HG03460 (cell line): ENCODE results near the gene CUTC.
"Not testable (repeated sequence)": the region's sequence is repeated elsewhere in the genome, so short reads cannot be mapped to it uniquely, and the experiment has no call there.

ENCODE experiments used
- ATAC-seq: cut with Tn5 transposase; IDR thresholded peaks from one replicate; pipeline ENCODE4 v1.9.1; 2021; ENCODE audit not compliant: unreplicated experiment

The CUTC gene

DNA sequence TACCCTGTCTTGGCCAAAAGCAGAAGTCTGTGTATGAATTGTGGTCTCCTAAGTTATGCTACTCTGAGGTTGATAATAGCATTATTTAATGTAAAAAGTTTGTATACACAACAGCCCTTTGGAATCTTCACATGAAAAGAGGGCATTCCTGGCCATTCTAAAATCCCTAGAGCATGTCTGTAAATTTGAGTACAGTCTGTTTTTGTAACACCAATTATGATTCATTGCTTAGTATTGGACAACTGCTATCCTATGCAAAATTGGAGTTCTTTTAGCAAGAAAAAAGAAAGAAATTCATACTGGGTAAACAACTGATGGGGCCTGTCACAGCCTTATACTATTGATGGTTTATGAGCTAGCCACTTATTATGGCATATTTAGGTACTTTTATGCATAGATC lies 10.2 kb downstream of the CUTC start:
- ATAC-seq = no peak

DNA sequence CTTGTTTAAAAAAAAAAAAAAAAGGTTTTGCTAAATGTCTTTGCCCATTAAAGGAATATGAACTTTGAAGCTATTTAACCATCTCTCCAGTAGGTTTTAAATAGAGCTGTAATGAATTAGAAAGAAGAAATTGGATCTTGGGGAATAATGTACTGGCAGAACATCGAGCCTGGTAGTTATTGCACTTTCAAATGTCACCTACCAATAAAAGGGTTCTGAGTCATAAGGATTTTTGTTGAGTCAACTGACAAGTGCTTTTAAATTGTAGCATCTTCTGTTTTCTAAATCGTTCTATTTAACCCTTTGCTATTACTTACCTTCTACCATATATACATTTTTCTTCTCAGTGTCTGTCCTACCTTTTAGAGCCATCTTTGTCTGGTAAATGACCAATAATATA lies 10.7 kb downstream of the CUTC start:
- no peak for ATAC-seq

- ATAC-seq = no peak
These were observed 11.8 kb downstream of the CUTC start for GRCh38 chr10:99743841-99744240.

DNA sequence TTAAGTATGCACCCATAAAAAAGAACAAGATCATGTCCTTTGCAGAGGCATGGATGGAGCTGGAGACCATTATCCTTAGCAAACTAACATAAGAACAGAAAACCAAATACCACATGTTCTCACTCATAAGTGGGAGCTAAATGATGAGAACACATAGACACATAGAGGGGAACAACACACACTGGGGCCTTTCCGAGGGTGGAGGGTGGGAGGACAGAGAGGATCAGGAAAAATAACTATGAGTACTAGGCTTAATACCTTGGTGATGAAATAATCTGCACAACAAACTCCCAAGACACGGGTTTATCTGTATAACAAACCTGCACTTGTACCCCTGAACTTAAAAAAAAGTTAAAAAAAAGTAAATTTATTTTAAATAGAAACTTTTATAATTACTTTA lies 14.1 kb downstream of the CUTC start:
- not testable (repeated sequence) for ATAC-seq

DNA sequence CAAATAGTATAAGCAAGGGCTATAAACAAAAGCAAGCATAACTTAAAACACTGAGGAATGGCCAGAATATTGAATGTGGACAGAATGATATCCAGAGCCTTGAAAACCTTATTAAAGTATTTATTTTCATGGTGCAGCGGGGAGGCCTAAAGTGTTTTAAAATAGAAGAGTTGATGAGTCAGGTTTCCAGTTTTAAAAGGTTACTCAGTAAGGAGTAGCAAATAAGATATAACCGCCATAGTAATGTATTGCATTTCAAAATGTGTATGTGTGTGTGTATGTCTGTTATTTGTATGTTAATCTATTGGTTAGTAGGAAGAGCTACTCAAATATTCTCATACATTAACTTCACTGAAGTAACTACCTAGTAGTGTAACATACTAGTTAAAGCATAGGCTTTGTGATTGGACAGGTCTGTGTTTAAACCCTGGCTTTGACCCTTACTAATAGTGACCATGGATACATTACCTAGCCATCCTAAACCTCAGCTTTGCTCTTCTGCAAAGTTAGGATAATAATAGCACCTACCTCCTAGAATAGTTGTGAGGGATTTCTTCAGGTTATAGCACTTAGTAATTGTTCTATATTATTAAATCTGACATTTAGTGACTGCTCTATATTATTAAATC lies 16.9 kb downstream of the CUTC start:
- no peak for ATAC-seq

DNA sequence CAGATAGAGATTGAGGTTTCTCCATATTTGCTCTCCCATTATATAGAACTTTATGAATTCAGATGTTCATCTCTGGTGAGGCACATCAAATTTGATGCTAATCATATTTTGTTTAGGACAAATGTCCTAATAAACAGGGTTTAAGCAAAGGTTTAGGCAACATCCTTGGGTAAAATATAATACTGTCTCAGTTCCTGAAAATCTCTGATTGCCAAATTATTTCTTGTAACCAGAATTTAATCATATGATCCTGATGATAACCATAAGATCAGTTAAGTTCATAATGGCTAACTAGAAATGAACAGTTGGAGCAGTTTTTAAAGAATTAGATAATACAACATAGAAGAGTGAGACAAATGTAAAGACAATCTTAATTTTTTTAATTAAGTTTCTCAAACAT lies 18.6 kb downstream of the CUTC start:
- ATAC-seq = no peak

DNA sequence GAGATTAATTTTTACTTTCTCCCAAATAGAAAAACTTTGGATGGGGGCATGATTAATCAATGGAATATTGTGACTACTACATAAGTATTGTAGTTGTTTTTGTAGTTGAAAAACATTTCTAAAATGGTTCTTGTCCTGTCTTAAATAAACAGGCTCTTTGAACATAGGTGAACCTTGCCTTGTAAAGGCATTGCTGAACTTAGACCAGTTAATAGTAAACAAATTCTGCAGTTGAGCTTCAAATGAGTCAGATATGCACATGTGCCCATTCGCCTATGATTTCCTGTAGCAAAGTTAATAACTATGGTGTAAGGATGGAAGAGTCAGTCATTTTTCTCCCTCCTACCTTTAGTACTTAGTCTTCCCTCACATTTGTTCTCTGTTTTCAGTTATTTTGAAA lies 22.6 kb downstream of the CUTC start:
- no peak for ATAC-seq

DNA sequence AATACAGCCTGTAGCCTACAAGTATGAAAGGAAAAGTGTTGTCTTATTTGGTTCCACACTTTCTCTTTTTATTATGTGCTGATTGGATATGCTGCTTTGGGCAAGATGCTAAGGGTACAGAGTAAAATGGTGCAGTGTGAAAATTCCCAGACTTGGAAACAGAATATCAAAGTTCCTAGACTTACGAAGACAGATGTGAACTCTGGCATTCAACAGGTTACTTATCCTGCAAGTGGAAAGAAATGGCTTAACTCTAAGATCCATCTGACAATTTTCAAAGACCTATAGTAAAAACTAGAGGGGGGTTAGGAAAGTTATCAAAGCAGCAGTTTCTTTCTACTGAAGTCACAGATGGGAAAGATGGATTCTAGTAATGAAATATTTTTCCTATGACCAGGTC lies 24.1 kb downstream of the CUTC start:
- ATAC-seq = no peak

DNA sequence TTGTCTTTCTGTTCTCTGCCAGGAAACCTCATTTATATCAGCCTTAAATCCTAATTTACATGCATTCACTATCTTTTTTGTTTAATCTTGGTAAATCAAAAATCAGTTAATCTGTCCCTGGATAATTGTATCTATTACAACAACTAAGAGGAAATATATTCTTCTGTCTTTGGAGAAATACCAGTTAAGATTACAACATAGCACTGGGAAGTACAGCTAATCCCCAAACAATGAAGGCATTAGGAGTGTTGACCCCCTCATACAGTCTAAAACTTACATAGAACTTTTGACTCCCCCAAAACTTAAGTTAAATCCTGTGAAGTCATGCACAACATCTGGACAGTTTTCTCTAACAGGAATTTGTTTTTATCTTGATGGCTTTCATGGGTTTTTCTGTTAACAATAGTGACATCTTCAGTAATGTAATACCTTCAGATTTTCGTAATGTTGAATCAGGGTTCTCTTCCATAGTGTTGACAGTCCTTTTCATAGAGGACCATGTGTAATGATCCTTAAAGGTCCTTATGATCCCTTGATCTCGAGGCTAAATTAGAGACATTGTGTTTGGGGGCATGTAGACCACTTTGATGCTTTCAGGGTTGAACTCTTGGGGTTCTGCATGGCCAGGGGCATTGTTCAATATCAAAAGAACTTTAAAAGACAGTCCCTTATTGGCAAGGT lies 26.3 kb downstream of the CUTC start:
- ATAC-seq = no peak

DNA sequence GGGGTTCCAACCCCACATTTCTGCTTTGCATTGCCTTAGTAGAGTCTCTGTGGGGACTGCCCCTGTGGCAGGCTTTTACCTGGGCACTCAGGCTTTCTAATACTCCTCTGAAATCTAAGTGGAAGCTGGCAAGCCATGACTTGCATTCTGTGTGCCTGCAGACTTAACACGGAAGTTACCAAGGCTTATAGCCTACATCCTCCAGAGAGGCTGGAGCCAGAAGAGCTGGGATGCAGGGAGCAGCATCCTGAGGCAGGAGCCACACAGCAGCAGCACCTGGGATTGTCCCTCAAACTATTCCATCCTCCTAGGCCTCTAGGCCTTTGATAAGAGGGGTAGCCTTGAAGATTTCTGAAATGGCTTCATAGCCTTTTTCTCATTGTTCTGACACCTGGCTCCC lies 28.3 kb downstream of the CUTC start:
- ATAC-seq = no peak

GRCh38 chr10:99761365-99761764 lies 29.3 kb downstream of the CUTC start:
- ATAC-seq = no peak

- peak; percentile 35 for ATAC-seq
These were observed 33.8 kb downstream of the CUTC start for GRCh38 chr10:99765672-99766301.

- peak; percentile 66 for ATAC-seq
These were observed 34.3 kb downstream of the CUTC start for GRCh38 chr10:99766302-99766681.

DNA sequence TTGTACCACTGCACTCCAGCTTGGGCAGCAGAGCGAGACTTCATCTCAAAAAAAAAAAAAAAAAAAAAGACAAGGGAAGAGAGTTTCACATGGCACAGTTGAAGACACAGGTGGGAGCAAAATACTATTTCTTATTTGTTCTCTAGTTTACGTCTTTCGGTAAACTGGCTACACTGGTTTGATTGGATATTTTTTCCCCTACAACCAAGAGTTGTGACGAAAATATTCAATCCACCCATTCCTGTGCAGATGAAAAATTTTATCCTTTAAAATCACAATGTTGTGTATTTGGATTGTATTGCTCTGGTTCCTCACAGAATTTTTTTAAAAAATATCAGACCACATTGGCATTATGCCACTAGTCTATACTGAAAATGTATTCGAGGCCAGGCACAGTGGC lies 35.9 kb downstream of the CUTC start:
- no peak for ATAC-seq

DNA sequence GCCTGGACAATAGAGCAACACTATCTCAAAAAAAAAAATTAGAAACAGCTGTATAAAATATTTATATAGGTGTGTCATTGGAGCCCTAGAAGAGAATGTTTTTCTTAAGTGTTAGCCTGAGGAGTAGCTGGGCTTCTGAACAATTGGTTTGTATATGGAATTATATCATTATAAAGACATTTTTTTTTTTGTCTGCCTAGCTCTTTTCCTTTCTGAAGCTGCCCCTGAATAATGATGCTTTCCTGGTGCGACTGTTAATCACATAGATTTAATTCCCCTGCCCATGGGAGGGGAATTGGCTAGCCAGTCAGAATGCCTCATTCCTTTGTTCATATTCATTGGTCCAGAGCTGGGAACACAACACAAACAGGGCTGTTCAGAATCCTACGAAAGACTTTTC lies 36.5 kb downstream of the CUTC start:
- ATAC-seq = no peak

DNA sequence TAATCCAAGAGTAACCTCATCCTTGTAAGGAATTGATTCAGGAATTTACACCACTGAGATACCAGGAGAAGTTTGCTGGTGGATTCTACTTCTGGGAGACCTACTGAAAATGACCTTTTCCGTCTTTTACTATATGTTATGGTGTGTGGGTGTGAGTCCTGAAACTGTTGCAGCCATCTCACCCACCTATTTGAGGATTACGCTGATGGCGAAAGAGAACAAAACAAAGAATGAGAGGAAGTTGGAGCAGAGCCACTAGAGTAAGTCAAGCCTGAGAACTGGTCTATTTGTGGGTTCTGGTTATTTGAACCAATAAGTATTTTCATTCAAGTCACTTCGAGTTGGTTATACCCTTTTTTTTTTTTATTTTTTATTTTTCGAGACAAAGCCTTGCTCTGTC lies 37.7 kb downstream of the CUTC start:
- ATAC-seq = no peak

- no peak for ATAC-seq
These were observed 38.5 kb downstream of the CUTC start for GRCh38 chr10:99770408-99771045.

DNA sequence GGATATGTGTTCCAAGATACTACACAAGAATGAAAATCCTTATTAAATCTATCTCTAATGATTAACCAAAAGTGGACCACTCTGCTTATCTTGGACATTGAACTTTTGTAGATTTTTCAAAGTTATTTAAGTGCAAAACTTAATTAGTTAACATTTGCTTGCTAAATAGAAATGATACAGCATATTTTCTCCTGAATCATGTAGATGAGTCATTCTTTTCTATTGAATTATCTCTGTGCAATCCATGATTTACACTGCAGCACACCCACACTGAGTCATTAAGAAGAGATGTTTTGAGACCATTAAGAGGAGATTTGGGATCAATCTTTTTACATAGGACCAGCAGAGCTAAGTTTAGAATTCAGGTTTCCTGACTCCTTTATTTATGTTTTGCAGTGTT lies 43.8 kb downstream of the CUTC start:
- ATAC-seq = no peak

GRCh38 chr10:99777918-99778714 lies 46.1 kb downstream of the CUTC start:
- ATAC-seq = no peak

DNA sequence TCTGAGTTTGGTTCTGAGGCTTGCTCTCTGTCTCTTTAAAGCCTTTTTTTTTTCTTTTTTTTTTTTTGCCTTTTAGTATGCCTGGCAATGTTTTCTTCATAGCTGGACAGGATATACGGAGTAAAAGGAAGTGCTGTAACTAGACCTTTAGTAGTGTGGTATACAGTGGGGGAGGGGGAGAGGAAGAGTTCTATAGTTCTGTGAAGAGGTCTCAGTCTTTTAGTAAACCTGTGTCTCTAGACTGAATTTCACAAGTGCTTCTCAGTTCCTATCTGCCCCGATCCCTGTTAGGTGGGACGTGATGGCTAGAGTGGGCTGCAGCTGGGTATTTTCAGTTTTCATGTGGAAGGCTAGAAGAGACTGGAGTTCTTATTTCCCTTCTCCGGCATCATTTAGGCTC lies 47.3 kb downstream of the CUTC start:
- no peak for ATAC-seq

DNA sequence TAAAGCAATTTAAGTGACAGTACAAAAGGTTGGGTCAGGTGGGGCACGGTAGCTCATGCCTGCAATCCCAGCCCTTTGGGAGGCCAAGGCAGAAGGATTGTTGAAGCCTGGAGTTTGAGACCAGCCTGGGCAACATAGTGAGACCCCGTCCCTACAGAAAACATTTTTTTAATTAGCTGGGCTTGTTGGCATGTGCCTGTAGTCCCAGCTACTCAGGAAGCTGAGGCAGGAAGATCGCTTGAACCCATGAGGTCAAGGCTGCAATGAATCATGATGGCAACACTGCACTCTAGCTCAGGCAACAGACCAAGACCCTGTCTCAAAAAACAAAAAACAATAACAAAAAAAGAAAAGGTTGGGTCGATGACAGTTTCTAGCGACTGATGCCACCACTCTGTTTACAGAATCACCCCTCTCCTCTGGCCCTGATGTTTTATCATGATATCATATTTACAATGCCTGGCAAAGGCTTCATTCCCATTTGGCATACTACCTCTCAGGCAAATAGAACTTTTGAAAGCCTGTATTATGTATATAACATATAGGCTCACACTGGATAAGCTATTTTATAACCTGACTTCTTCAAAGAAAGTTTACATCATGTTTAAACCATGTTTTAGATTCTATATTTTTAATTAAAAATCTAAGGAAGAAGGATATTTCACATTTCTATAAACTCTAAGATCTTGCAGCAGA lies 49.8 kb downstream of the CUTC start:
- ATAC-seq = no peak
